B cell (primary cell): ENCODE results near the gene DLG3. TPM values are rescaled to one million over a fixed set of nuclear protein-coding genes. Genes with fewer than 3 reads are reported as not detected.
A peak's percentile ranks its signal among the peaks of the same experiment; 100 is the strongest.

Experiments
- ATAC-seq: fragments of 200-7000 bp; cut with Tn5 transposase; one replicate; pipeline ENCODE4 v1.10.0; 2021; ENCODE audit warnings: low read depth, mild to moderate bottlenecking, moderate number of reproducible peaks, moderate library complexity
- CTCF ChIA-PET: fragments of 350-600 bp; sonication (Branson Sonifier 250); formaldehyde crosslinking; loops from one replicate; lab custom pipeline; 2021; ENCODE audit warnings: antibody characterized with exemption, inconsistent platforms; lab: Charles Lee
- POLR2A ChIA-PET: fragments of 350-600 bp; sonication (Branson Sonifier 250); formaldehyde crosslinking; loops from one replicate; lab custom pipeline; 2021; ENCODE audit warnings: antibody characterized with exemption; lab: Charles Lee
- DNase-seq: peaks from one replicate; pipeline ENCODE4 v3.0.0; 2013
- H2AFZ ChIP-seq: 2 replicates; pipeline ENCODE4 v1.6.1; 2012; ENCODE audit warnings: mild to moderate bottlenecking, low read depth, low read length; ENCODE audit not compliant: insufficient read depth, poor library complexity, severe bottlenecking
- H3K27ac ChIP-seq, 2 donors: 1 replicate in 1 of 2; 2 replicates in 1 of 2; pipeline ENCODE4 v1.5.1; 2012 to 2013; ENCODE audit warnings: low read length in 2 of 2, mild to moderate bottlenecking in 2 of 2, moderate library complexity in 1 of 2
- H3K27me3 ChIP-seq, 4 experiments: fragments of 200-600 bp in 1 of 4; sonication (generic) in 1 of 4; replicated peaks in 1 of 4; 1 replicate in 2 of 4; 2 replicates in 2 of 4; pipeline versions ENCODE4 v1.6.1 to v1.7.0; 2013 to 2016; ENCODE audit warnings: low read length in 3 of 4, mild to moderate bottlenecking in 2 of 4, mixed read lengths in 1 of 4, moderate library complexity in 1 of 4; ENCODE audit not compliant: insufficient read depth in 4 of 4, control insufficient read depth in 3 of 4; ENCODE audit errors: control extremely low read depth in 1 of 4
- H3K36me3 ChIP-seq, 2 experiments: replicated peaks in 1 of 2; 1 replicate in 1 of 2; 2 replicates in 1 of 2; pipeline versions ENCODE4 v1.6.1 to v1.7.1; 2013; ENCODE audit warnings: low read length in 1 of 2; ENCODE audit not compliant: insufficient read depth in 2 of 2, control insufficient read depth in 1 of 2; ENCODE audit errors: control extremely low read depth in 1 of 2, extremely low read depth in 1 of 2
- H3K4me1 ChIP-seq, 2 donors: fragments of 200-600 bp in 1 of 2; sonication (generic) in 1 of 2; 1 replicate in 1 of 2; 2 replicates in 1 of 2; pipeline versions ENCODE4 v1.5.1 to v1.6.1; 2013 to 2017; ENCODE audit warnings: low read length in 2 of 2; ENCODE audit not compliant: control insufficient read depth in 2 of 2, insufficient read depth in 2 of 2
- H3K4me2 ChIP-seq: replicated peaks from 2 replicates; pipeline ENCODE3; 2012; ENCODE audit warnings: mild to moderate bottlenecking, low read depth, low read length; ENCODE audit not compliant: poor library complexity, severe bottlenecking
- H3K4me3 ChIP-seq, 5 experiments: fragments of 200-600 bp in 1 of 5; sonication (generic) in 1 of 5; 1 replicate in 3 of 5; 2 replicates in 2 of 5; pipeline versions ENCODE4 v1.5.1 to v1.7.0; 2011 to 2016; ENCODE audit warnings: low read length in 4 of 5, mild to moderate bottlenecking in 4 of 5, low read depth in 2 of 5, control low read depth in 1 of 5, moderate library complexity in 1 of 5; ENCODE audit not compliant: insufficient read depth in 1 of 5; ENCODE audit errors: control extremely low read depth in 1 of 5, extremely low read depth in 1 of 5
- H3K79me2 ChIP-seq: fragments of 200-600 bp; sonication (generic); one replicate; pipeline ENCODE4 v1.6.0; 2016; ENCODE audit warnings: low read length; ENCODE audit not compliant: control insufficient read depth, insufficient read depth
- H3K9ac ChIP-seq: fragments of 200-600 bp; sonication (generic); 2 replicates; pipeline ENCODE4 v1.6.1; 2017; ENCODE audit warnings: mild to moderate bottlenecking, low read length, moderate library complexity
- H3K9me3 ChIP-seq, 3 donors: one replicate each; pipeline versions ENCODE4 v1.6.1 to v1.7.1; 2013; ENCODE audit warnings: low read length in 2 of 3; ENCODE audit not compliant: control insufficient read depth in 2 of 3, insufficient read depth in 1 of 3; ENCODE audit errors: control extremely low read depth in 1 of 3
- H4K20me1 ChIP-seq: 2 replicates; pipeline ENCODE4 v1.6.0; 2012; ENCODE audit warnings: mild to moderate bottlenecking, low read length; ENCODE audit not compliant: insufficient read depth, control insufficient read depth, poor library complexity, severe bottlenecking
- H3K27ac Mint-ChIP-seq: one replicate; pipeline ENCODE4 v1.8.0; 2021; ENCODE audit warnings: mixed read lengths
- H3K27me3 Mint-ChIP-seq: one replicate; pipeline ENCODE4 v1.8.0; 2021; ENCODE audit warnings: mixed read lengths
- H3K4me1 Mint-ChIP-seq: one replicate; pipeline ENCODE4 v1.8.0; 2021; ENCODE audit warnings: mixed read lengths
- H3K4me3 Mint-ChIP-seq: one replicate; pipeline ENCODE4 v1.8.0; 2021; ENCODE audit warnings: mixed read lengths
- H3K9me3 Mint-ChIP-seq: one replicate; pipeline ENCODE4 v1.8.0; 2022; ENCODE audit warnings: mixed read lengths; ENCODE audit not compliant: insufficient read depth
- CTCF ChIP-seq: fragments of 200-600 bp; IDR thresholded peaks from one replicate; pipeline ENCODE4 v1.8.0; 2022; ENCODE audit warnings: antibody characterized with exemption, mild to moderate bottlenecking
- EZH2 ChIP-seq: IDR thresholded peaks from 2 replicates; pipeline ENCODE4 v1.6.1; 2012; ENCODE audit warnings: borderline replicate concordance, low read depth, mild to moderate bottlenecking, moderate library complexity, low read length; ENCODE audit not compliant: insufficient read depth, poor library complexity, severe bottlenecking
- WGBS: methylation state at CpG from one replicate; pipeline ENCODE4 v1.1.5; 2013; ENCODE audit warnings: missing lambda C conversion rate; ENCODE audit not compliant: insufficient coverage; 5-methylcytosine and 5-hydroxymethylcytosine counted together
- intact Hi-C: fragments of 100-400 bp; cut with micrococcal nuclease; formaldehyde crosslinking; loops from one replicate; pipeline ENCODE4 v1.10.0; 2022
- polyA plus RNA-seq: library from polyadenylated mRNA; depleted of rRNA; stranded (reverse); fragments of >200 nt; gene quantifications from 2 replicates; pipeline ENCODE4 v1.2.3, GENCODE V29; 2012
- total RNA-seq, 2 donors: library from RNA; stranded (reverse); fragments of 120-200 nt in 1 of 2; gene quantifications; 1 replicate in 1 of 2; 2 replicates in 1 of 2; pipeline versions ENCODE4 v1.2.3 to v1.2.4, GENCODE V29; 2013 to 2022

Gene DLG3
- total and polyA plus RNA-seq, 2 donors (not counting 1 experiment from before 2014, with no cell fraction given), result 1.5 to 6.9 TPM

- H4K20me1 ChIP-seq, result no peaks in the 10 kb centered on the region
- WGBS, result 53% methylated on average over 6 of the region's 15 CpGs
- H3K4me1 ChIP-seq, result peaks cover 9 to 17% of the 10 kb centered on the region in 2 donors
- ChIA-PET CTCF (interaction anchor here (0.9 to 3.7 kb wide), 6 partner anchors 10 to 349 kb away, joined by 3 to 10 read pairs (median 6); partner anchors contain the start of genes DLG3, GDPD2 and IGBP1), POLR2A (interaction anchor here (0.8 kb wide), 1 partner anchor 299 kb away, joined by 3 read pairs; no protein-coding TSS in a partner anchor)
- H3K36me3 ChIP-seq, result no peaks in the 10 kb centered on the region
- Mint-ChIP-seq H3K27me3 (peaks cover 8% of the 10 kb centered on the region), H3K9me3 (no peaks in the 10 kb centered on the region), H3K27ac (peak overlapping the region; percentile 93), H3K4me1 (peaks cover 19% of the 10 kb centered on the region), H3K4me3 (peak overlapping the region; percentile 92)
- peak overlapping the region; percentile 77 for H3K9ac ChIP-seq
- intact Hi-C loops, result loop anchor here (1.0 kb wide), 1 partner anchor 236 kb away; no protein-coding TSS in a partner anchor
- no peak for ATAC-seq
- TF ChIP-seq CTCF (no peak), EZH2 (no peak)
- H3K27ac ChIP-seq, result peak overlapping the region in 1 of 2 donors; percentile 6
- no peaks in the 10 kb centered on the region for H3K27me3 ChIP-seq
- peak overlapping the region in 4 of 5 experiments; percentile 56 to 82 (median 73) for H3K4me3 ChIP-seq
- H2AFZ ChIP-seq, result peak overlapping the region; percentile 81
- no peaks in the 10 kb centered on the region for H3K9me3 ChIP-seq
- H3K4me2 ChIP-seq, result peak overlapping the region; percentile 87
- no peak for DNase-seq
- H3K79me2 ChIP-seq, result no peaks in the 10 kb centered on the region
Observed at GRCh38 chrX:70432936-70433847, 11.4 kb upstream of the DLG3 start.
